SW 1271 (cell line): ENCODE data around the gene JOSD1.

Source experiments
- DNase-seq, 2 experiments: peaks; one replicate each; lab custom pipeline; 2025; lab: John Stamatoyannopoulos, UW

Gene JOSD1

DNA sequence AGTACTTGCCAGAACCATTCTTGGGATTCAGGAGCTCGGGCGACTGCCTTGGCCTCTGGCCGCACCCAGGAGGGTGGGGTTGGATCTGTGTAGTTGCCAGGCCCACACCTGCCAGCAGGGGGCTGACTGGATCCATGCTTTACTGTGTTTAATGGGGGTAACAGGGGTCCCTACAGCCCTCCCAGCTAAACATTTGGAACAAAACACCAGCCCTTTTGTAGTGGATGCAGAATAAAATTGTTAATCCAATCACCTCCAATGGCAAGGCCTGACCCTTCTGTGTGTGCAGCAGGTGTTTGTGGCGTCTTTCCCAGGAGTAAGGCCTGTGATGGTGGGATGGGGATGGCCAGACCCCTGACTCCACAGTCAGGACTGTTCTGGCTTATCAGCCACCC lies 32.6 kb upstream of the JOSD1 start:
- no peak for DNase-seq

DNA sequence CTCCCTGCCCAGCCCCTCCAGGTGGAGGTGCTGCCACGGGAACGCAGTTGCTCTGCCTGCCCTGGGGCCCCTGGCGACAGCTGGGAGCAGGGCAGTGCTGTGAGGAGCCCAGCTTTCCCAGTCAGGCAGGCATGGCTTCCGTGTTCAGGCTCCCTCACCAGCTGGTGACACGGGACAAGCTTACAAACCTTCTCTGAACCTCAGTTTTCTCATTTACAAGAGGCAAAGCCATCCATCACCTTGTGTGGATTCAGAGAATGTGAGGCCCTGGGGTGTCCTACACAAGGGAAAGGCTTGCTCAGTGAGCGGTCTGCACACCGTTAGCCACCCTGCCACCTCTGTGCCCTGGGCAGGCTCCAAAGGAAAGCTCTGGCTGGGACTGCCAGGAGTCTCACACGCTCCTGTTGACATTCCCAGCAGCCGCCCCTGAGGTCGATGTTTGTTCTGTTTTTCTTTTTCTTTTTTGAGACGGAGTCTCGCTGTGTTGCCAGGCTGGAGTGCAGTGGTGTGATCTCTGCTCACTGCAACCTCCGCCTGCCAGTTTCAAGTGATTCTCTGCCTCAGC lies 31.6 kb upstream of the JOSD1 start:
- DNase-seq = no peak

DNA sequence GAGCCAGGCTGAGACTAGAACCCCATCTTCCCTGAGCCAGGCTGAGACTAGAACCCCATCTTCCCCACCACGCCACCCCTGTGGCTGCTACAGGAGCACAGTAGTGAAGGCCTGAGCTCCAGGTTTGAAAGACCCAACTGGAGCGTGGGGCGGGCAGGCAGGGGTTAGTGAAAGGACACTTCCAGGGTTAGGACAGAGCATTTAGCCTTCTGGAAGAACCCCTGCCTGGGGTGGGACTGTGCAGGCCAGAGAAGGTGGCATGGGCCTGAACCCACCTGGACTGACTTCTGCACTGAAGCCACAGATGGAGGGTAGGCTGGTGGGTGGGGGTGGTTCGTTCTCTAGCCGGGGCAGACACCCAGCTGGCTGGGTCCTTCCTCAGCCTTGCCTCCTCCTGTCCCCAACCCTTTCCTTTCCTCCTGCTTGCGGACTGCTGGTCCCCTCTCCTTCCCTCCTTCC lies 31.0 kb upstream of the JOSD1 start:
- no peak for DNase-seq

DNA sequence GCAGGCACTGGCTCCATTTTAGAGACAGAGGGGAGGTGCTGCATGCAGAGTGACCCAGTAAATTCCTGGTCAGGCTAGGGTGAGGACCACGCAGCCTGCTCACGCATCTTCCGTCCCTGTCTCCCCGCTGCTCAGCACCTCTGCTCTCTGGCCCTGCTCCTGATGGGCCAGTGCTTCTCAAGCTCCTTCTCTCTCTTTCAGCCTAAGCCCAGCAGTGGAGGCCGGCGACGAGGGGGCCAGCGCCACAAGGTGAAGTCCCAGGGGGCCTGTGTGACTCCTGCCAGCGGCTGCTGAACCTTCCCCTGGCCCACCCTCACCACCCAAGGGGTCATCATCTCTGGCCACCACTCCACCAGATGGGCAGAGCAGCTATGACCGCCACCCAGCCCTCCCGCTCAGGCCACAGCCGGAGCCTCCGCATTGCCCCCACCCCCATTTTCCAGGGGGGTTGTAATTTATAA lies 29.7 kb upstream of the JOSD1 start:
- DNase-seq = no peak

DNA sequence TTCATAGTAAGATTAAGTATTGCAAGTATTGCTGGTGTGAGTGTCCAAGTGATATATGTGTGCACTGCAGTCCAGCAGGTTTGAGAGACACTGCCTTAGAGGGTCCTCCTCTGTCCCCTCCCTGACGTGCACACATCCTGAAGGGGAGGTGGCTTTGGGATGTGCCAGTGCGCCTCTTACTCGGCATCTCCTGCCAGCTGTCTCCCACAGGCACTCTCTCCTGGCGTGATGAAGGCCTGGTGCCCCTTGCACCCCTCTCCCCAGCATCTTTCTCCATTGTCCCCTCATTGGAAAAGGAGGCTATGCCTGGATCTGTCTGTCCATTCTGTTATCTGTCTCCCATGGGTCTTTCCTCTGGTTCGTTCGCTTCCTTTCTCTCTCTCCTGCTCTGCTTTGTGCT lies 29.2 kb upstream of the JOSD1 start:
- DNase-seq = no peak

DNA sequence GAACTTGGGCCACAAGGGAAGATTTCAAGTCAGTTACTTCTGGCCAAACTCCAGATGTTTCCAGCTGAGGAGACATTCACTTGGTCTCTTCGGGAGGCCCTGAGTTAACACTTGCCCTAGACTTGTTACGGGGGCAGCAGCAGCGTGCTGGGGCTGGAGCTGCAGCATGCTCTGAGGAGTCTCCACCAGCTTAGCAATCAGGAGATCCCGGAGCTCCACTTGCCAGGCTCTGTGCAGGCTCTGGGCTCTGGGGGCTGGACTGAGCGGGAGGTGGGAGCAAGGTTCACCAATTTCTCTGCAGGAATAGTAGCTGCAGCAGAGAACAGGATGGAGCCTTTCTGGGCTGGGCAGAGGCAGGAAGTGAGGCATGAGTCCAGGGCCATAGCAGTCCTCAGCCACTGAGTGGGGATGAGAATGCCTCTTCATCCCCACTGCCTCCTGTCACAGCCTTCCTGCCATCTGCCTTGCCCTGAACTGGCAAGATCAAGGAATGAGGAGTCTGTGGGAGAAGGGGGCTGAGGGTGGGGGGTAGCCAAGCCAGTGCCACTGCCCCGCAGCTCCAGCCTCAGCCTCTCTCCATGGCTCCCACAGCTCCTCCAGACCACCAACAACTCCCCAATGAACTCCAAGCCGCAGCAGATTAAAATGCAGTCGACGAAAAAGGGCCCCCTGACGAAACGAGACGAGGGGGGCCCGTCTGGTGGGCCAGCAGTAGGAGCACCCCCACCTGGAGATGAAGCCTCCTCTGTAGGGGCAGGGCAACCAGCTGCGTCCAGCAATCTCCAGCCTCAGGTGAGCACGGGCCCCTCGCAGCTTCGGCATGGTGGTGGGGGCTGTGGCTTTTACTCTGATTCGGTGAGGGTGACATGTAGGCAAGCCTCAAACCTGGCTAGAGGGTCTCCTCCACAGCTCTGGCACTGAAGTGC lies 28.4 kb upstream of the JOSD1 start:
- DNase-seq = no peak

DNA sequence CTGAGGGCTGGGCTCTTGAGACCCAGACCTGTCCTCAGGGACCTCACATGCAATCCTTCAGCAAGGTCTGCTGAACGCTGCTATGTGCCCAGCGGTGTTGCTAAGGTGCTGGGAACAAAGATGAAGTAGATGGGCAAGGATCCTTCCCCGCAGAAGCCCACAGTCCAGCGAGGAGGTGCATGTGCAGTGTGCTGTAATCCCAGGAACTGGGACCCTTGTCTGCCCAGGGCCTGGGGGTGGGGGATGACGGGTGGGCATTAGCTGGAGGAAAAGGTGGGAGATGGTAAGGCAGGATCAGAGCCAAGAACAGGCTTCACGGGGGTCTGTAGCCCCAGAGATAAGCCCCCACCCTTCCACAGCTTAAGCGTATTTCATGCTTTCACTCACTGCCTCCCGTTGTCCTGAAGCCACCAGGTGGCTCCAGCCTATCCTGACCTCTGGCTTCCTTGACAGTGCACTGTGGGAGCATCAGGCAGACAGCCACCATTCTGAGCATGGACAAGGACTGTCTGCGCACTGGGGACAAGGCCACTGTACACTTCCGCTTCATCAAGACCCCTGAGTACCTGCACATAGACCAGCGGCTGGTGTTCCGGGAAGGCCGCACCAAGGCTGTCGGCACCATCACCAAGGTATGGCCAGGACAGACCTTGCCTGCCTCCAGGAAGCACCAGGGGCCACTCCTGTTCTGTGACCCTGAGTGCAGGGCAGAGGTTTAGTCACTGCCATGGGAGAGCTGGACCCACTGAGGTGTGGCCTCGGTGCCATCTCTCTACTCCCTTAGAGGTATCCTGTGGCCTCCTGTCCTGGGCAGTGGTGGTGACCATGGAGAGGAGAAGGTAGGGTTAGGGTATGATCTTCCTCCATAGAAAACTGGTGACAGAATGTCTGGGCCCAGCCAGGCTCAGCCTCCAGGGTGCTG lies 27.0 kb upstream of the JOSD1 start:
- DNase-seq = no peak

DNA sequence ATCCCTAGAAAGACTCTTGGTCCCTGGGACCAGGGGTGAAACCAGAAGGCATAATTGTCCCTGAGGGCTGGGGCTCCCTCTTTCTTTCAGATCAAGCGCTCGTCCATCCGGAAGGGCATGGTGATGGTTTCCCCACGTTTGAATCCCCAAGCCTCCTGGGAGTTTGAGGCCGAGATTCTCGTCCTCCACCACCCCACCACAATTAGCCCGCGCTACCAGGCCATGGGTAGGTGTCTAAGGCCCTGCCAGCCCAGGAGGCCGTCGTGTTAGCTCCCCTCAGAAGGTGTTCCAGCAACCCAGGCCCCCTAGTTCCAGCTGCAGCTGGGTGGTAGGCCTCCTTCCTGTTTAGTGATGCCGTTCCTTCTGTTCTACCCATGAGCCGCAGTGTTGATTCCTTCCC lies 26.4 kb upstream of the JOSD1 start:
- no peak for DNase-seq

DNA sequence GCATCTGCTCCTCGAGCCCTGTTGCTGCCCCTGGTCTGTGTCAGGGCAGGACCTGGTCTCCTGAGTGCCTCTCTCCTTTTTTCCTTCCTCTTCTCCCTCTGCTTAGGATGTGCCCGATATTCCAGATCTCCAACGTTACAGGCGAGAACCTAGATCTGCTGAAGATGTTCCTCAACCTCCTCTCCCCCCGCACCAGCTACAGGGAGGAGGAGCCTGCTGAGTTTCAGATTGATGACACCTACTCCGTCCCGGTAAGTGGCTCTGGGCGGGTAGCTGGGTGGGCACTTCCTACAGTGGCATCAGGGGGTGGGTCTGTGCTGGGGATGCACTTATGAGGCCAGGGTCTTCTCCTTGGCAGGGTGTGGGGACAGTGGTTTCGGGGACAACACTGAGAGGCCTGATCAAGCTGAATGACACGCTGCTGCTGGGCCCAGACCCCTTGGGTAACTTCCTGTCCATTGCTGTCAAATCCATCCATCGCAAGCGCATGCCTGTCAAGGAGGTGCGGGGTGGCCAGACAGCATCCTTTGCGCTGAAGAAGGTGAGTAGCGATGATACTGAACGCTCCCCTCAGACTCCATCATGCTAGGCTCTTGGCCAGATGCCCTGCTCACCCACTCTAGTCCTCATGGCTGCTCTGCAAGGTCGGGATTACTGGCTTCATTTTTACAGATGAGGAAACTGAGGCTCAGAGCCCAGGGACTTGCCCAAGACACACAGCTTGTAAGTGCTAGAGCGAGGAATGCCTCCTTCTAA lies 25.3 kb upstream of the JOSD1 start:
- no peak for DNase-seq

DNA sequence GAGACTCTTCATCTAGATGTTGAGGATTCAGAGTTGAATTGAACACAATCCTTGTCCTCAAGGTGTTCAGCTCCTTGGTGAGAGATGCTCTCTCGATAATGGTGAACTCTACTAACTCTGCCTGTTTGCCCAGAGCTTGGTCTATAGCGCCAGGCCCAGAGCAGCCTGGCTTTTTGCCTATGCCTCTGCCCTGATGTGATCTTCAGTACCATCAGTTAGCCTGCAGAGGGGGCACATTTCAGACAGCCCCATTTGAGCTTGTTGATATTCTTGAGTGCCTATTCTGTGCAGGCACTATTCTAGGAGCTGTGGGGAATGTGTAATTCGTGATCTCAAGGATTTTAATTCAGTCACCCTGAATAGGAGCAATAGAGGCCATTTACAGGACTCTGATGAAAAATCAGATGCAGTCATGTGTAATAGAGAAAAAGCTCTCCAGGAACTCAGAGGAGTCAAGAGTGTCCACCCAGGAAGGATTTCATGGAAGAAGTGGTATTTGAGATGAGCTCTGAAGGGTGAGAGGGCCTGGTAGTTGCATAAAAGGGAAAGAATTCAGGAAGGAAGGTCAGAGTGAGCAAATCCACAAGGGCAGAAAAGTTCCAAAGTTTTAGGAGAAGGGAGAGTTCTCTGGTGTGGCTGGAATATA lies 24.3 kb upstream of the JOSD1 start:
- DNase-seq = peak in 1 of 2 experiments; percentile 26

DNA sequence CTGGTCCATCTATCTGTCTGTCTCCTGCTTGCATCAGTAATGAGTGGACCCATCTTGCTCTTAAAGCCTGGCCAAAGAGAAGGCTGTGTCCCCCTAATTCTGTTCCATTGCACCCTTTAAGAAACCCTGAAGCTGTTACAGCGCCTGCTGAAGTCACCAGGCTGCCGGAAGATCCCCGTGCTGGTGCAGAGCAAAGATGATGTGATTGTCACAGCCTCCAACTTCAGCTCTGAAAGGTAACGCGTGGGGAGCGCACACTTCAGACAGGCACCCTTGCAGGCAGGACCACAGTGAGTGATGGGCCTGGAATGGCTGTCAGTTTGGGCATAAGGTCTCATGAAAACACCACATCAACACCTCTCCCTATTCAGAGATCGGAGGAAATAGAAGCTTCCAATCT lies 23.4 kb upstream of the JOSD1 start:
- DNase-seq = no peak

DNA sequence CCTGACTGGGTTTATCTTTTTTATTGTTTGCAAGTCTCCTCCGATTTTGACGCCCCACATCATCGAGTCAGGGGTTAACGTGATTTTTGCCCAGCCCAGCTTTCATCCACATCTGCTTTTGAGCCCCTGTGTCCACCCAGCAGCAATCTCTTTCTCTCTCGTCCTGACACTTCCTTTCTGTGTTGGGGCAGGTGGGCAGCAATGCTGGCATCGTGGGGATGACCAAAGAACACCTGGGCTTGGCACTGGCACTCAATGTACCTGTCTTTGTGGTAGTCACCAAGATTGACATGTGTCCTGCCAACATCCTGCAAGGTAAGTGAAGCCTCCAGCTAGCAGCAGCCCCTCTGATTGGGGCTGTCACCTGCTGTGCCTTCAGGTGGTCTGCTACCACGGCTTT lies 20.8 kb upstream of the JOSD1 start:
- no peak for DNase-seq

DNA sequence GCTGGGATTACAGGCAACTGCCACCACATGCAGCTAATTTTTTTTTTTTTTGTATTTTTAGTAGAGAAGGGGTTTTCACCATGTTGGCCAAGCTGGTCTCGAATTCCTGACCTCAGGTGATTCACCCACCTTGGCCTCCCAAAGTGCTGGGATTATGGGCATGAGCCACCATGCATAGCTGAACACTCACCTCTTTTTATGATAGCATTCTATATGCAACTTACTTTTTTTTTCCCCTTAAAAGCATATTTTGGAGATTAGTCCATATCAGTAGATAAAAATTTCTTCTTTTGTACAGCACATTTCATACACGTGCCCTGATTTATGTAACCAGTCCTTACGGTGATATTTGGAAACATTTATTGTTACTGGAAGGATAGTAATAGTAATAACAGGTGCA lies 19.6 kb upstream of the JOSD1 start:
- no peak for DNase-seq

DNA sequence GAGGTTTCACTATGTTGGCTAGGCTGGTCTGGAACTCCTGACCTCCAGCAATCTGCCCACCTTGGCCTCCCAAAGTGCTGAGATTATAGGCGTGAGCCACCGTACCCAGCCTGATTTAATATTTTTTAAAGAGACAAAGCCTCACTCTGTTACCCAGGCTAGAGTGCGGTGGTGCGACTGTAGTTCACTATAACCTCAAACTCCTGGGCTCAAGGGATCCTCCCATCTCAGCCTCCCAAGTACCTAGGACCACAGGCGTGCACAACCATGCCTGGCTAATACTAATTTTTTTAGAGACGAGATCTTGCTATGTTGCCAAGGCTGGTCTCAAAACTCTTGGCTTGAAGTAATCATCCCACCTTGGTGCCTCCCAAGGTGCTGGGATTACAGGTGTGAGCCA lies 18.5 kb upstream of the JOSD1 start:
- no peak for DNase-seq

DNA sequence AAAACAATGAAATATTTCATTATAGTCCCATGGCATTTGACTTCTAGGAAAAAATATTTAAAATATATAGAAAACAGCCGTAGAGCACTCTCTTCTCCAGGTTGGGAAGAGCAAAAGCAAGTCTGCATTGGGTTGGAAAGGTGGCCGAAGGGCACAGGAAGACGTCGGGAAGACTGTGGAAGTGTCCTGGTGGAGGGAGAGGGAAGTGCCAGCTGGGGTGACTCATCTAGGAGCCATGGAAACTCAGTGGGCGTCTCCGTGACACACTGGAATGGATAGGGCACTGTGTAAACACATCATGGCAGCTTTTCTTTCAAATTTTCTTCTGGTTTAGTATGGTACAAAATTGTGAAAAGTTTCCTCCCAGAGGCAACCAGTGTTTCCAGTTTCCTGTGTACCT lies 17.7 kb upstream of the JOSD1 start:
- DNase-seq = peak; percentile 73 to 83

DNA sequence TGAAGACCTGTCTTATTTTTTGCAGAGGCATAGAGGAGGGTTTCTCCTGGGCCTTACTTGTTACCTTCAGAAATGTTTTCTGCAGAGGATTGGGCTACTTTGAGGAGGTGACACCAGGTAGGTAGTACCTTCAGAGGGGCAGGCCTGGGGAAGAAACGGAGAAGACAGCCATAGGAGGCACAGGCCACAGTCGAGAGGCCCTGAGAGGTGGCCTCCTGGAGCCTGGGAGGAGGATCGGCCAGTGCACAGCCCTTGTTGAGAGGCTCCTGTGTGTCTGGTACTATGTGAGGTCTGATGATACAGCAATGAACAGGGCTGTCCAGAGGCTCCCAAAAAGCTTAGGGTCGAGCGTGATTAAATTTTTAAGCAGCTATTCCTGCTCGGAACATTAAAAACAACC lies 16.5 kb upstream of the JOSD1 start:
- no peak for DNase-seq

DNA sequence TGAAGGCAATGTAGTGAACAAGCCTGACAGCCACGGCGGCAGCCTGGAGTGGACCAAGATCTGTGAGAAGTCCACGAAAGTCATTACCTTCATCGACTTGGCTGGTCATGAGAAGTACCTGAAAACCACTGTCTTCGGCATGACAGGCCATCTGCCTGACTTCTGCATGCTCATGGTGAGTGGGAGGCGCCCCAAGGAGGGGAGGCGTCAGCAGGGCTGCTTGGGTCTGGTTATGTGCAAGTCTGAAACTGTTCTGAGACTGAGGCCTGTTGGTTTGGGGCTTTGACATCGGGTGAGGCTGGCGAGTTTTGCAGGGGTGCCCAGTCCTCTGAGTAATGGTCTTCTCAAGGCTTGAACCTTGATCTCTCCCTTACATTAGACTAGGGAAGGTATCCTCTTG lies 16.1 kb upstream of the JOSD1 start:
- no peak for DNase-seq

DNA sequence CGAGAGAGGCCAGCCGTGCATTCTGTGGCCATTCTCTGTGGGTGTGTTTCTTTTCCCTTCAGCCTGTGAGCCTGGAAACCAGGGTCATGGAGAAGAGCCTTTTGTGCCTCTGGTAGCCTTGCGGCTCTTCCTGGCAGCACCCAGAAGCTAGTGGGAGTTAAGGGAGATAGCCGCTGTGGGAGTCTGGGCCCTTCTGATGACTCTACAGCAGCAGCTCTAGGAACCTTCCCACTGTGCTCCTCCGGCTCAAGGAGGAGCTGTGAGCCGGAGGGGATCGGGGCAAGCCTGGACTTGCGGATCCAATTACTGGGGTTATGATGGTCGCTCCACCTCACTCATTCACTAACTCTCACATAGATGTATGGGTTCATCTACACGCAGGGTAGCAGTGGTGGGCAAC lies 15.5 kb upstream of the JOSD1 start:
- DNase-seq = no peak

DNA sequence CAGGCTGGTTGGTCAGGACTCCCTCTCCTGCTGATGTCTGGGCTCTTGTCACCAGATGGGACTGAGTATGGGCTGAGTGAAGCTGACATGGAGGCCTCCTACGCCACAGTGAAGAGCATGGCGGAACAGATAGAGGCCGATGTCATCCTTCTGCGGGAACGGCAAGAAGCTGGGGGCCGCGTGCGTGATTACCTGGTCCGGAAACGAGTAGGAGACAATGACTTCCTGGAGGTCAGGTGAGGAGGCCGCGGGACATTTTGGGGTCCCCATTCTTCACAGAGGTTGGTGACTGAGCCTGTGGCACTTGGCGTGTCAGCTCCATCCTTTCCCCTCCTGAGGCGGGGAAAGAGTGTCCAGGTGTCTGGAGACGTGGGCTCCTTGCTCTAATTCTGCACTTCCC lies 15.1 kb upstream of the JOSD1 start:
- DNase-seq = no peak

DNA sequence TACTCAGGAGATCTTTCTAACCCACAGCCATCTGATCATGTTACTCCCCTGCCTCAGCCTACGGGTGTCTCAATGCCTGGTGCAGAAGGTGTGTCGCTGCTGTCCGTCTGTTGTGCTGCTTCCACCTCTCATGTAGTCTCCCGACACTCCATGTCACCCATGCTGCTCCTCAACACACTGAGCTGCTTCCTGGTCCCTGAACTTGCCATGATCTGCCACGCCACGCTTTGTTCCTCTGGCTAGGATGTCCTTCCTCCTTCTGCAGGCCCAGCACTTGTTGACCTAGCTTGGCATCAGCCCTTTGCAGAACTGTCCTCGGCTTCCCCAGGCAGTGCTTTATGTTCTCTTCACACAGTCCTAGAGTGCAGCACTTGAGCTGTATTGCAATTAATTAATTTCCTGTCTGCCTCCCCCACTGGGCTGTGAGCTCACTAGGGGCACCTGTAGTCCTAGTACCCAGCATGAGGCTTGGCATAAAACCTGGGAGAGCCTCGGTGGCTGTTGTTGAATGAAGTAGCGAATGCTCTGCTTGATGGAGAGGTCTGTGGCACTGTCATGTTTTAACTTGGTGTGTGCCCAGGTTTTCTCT lies 14.5 kb upstream of the JOSD1 start:
- DNase-seq = no peak

DNA sequence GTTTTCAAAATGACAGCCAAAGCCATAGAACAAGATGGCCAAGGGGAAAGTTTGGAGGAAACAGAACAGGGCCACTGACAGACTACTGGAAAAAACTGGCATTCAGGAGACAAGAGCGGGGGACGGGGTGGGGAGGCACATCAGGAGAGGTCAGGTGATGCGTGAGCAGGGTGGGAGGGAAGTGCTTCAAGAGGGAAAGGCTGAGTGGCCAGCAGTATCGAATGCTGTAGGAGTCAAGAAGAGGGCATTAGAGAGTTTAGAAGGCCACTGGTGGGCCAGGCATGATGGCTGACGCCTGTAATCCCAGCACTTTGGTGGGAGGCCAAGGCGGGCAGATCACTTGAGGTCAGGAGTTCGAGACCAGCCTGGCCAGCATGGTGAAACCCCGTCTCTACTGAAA lies 13.2 kb upstream of the JOSD1 start:
- DNase-seq = no peak
